GM18505 (cell line): Measurements from ENCODE around the gene RTF2.
A peak's percentile ranks its signal among the peaks of the same experiment; 100 is the strongest.
"Not testable (repeated sequence)": the region's sequence is repeated elsewhere in the genome, so short reads cannot be mapped to it uniquely, and the experiment has no call there.

ENCODE experiments used
- ATAC-seq: cut with Tn5 transposase; IDR thresholded peaks from one replicate; pipeline ENCODE4 v1.9.1; 2021; ENCODE audit not compliant: unreplicated experiment
- POLR2A ChIP-seq: IDR thresholded peaks from 4 replicates; pipeline ENCODE4 v1.6.1; 2011; ENCODE audit warnings: borderline replicate concordance; ENCODE audit not compliant: insufficient read depth, insufficient read length; ENCODE audit errors: extremely low read depth

The RTF2 gene

GRCh38 chr20:56518721-56519398, 50.4 kb downstream of the RTF2 start:
- TF ChIP-seq POLR2A: no peak
- no peak for ATAC-seq

GRCh38 chr20:56519551-56519950, 51.1 kb downstream of the RTF2 start:
- no peak for TF ChIP-seq POLR2A
- no peak for ATAC-seq

GRCh38 chr20:56520180-56520579, 51.8 kb downstream of the RTF2 start:
- TF ChIP-seq POLR2A: no peak
- ATAC-seq: no peak

- not testable (repeated sequence) for ATAC-seq
Observed at GRCh38 chr20:56520746-56521354, 52.4 kb downstream of the RTF2 start.

GRCh38 chr20:56522311-56522710, 53.9 kb downstream of the RTF2 start:
- no peak for ATAC-seq
- no peak for TF ChIP-seq POLR2A

GRCh38 chr20:56524444-56524843, 56.0 kb downstream of the RTF2 start, which contains the start of gene FAM209A:
TSS of gene FAM209A (plus strand) at chr20:56524744. CDS start at chr20:56524809, 65 bp downstream.
- not testable (repeated sequence) for ATAC-seq

GRCh38 chr20:56527521-56527920, 59.1 kb downstream of the RTF2 start:
- no peak for ATAC-seq
- no peak for TF ChIP-seq POLR2A

- ATAC-seq: not testable (repeated sequence)
Observed at GRCh38 chr20:56532946-56533345, 64.5 kb downstream of the RTF2 start, which contains the start of gene FAM209B. TSS of gene FAM209B (plus strand) at chr20:56533246. CDS start at chr20:56533342, 96 bp downstream.

GRCh38 chr20:56537997-56538396, 69.6 kb downstream of the RTF2 start:
- ATAC-seq: no peak
- no peak for TF ChIP-seq POLR2A

- no peak for ATAC-seq
- no peak for TF ChIP-seq POLR2A
Observed at GRCh38 chr20:56540415-56540814, 72.0 kb downstream of the RTF2 start.

- no peak for TF ChIP-seq POLR2A
- no peak for ATAC-seq
Observed at GRCh38 chr20:56542489-56543030, 74.1 kb downstream of the RTF2 start.

GRCh38 chr20:56551571-56551970, 83.1 kb downstream of the RTF2 start:
- no peak for TF ChIP-seq POLR2A

GRCh38 chr20:56552911-56553629, 84.6 kb downstream of the RTF2 start:
- TF ChIP-seq POLR2A: no peak
- ATAC-seq: peak; percentile 45

More at GRCh38 chr20:56551571-56551970, 83.1 kb downstream of the RTF2 start:
- no peak for ATAC-seq

GRCh38 chr20:56554869-56555268, 86.4 kb downstream of the RTF2 start:
- ATAC-seq: peak; percentile 84
- TF ChIP-seq POLR2A: no peak
